Measurements from ENCODE around the gene TUB.

The TUB gene

GRCh38 chr11:8097062-8097461 lies 16.1 kb downstream of the TUB start:
- H3K27ac Mint-ChIP-seq, result no peak overlapping the region
- H3K4me3 Mint-ChIP-seq, result no peak overlapping the region
- H3K4me1 Mint-ChIP-seq (ENCODE audit: low read depth), result no peaks in the 10 kb centered on the region
- H3K27me3 Mint-ChIP-seq, result no peaks in the 10 kb centered on the region
- H3K36me3 Mint-ChIP-seq (ENCODE audit: low read depth), result no peaks in the 10 kb centered on the region
- H3K9me3 Mint-ChIP-seq, result no peaks in the 10 kb centered on the region
- intact Hi-C loops (cut with micrococcal nuclease), result loop anchor here (10.0 kb wide), 2 partner anchors 202 to 1002 kb away; no protein-coding TSS in a partner anchor

- intact Hi-C loops (cut with micrococcal nuclease), result loop anchor here (10.0 kb wide), 2 partner anchors 203 to 1003 kb away; no protein-coding TSS in a partner anchor
- Mint-ChIP-seq H3K27me3 (no peaks in the 10 kb centered on the region), H3K4me3 (no peak overlapping the region), H3K36me3 (ENCODE audit: low read depth) (no peaks in the 10 kb centered on the region), H3K9me3 (no peaks in the 10 kb centered on the region), H3K27ac (no peak overlapping the region), H3K4me1 (ENCODE audit: low read depth) (no peaks in the 10 kb centered on the region)
Observed at GRCh38 chr11:8097468-8097867, 16.5 kb downstream of the TUB start.

- Mint-ChIP-seq H3K4me3 (no peak overlapping the region), H3K4me1 (ENCODE audit: low read depth) (no peaks in the 10 kb centered on the region)
Observed at GRCh38 chr11:8097926-8098325, 16.9 kb downstream of the TUB start.

GRCh38 chr11:8098361-8098760 lies 17.4 kb downstream of the TUB start:
- H3K27me3 Mint-ChIP-seq, result no peaks in the 10 kb centered on the region
- no peak overlapping the region for H3K4me3 Mint-ChIP-seq
- no peak overlapping the region for H3K27ac Mint-ChIP-seq
- no peaks in the 10 kb centered on the region for H3K4me1 Mint-ChIP-seq (ENCODE audit: low read depth)
- intact Hi-C loops (cut with micrococcal nuclease), result loop anchor here (10.0 kb wide), 2 partner anchors 204 to 1004 kb away; no protein-coding TSS in a partner anchor
- H3K9me3 Mint-ChIP-seq, result no peaks in the 10 kb centered on the region
- no peaks in the 10 kb centered on the region for H3K36me3 Mint-ChIP-seq (ENCODE audit: low read depth)

More at GRCh38 chr11:8097926-8098325, 16.9 kb downstream of the TUB start:
- no peaks in the 10 kb centered on the region for H3K36me3 Mint-ChIP-seq (ENCODE audit: low read depth)
- no peaks in the 10 kb centered on the region for H3K27me3 Mint-ChIP-seq
- intact Hi-C loops (cut with micrococcal nuclease), result loop anchor here (10.0 kb wide), 2 partner anchors 203 to 1003 kb away; no protein-coding TSS in a partner anchor
- no peaks in the 10 kb centered on the region for H3K9me3 Mint-ChIP-seq
- H3K27ac Mint-ChIP-seq, result no peak overlapping the region

GRCh38 chr11:8098879-8099278 lies 17.9 kb downstream of the TUB start:
- Mint-ChIP-seq H3K4me3 (no peak overlapping the region), H3K4me1 (ENCODE audit: low read depth) (no peaks in the 10 kb centered on the region), H3K36me3 (ENCODE audit: low read depth) (no peaks in the 10 kb centered on the region), H3K27me3 (no peaks in the 10 kb centered on the region), H3K27ac (no peak overlapping the region), H3K9me3 (no peaks in the 10 kb centered on the region)
- intact Hi-C loops (cut with micrococcal nuclease), result loop anchor here (1.0 to 10.0 kb wide), 4 partner anchors 66 to 1004 kb away; no protein-coding TSS in a partner anchor

- no peaks in the 10 kb centered on the region for H3K4me1 Mint-ChIP-seq (ENCODE audit: low read depth)
- H3K36me3 Mint-ChIP-seq (ENCODE audit: low read depth), result no peaks in the 10 kb centered on the region
- no peak overlapping the region for H3K4me3 Mint-ChIP-seq
- no peaks in the 10 kb centered on the region for H3K9me3 Mint-ChIP-seq
- no peak overlapping the region for H3K27ac Mint-ChIP-seq
- intact Hi-C loops (cut with micrococcal nuclease), result loop anchor here (1.0 to 10.0 kb wide), 4 partner anchors 66 to 1005 kb away; no protein-coding TSS in a partner anchor
- H3K27me3 Mint-ChIP-seq, result no peaks in the 10 kb centered on the region
Observed at GRCh38 chr11:8099291-8099899, 18.4 kb downstream of the TUB start.

- no peaks in the 10 kb centered on the region for H3K36me3 Mint-ChIP-seq (ENCODE audit: low read depth)
- no peaks in the 10 kb centered on the region for H3K4me1 Mint-ChIP-seq (ENCODE audit: low read depth)
- no peaks in the 10 kb centered on the region for H3K9me3 Mint-ChIP-seq
- H3K27me3 Mint-ChIP-seq, result no peaks in the 10 kb centered on the region
- H3K4me3 Mint-ChIP-seq, result no peak overlapping the region
- no peak overlapping the region for H3K27ac Mint-ChIP-seq
- intact Hi-C loops (cut with micrococcal nuclease), result no loop called here
Observed at GRCh38 chr11:8100158-8100557, 19.1 kb downstream of the TUB start.

- Mint-ChIP-seq H3K4me3 (no peak overlapping the region), H3K9me3 (no peaks in the 10 kb centered on the region), H3K4me1 (ENCODE audit: low read depth) (no peaks in the 10 kb centered on the region), H3K27me3 (no peaks in the 10 kb centered on the region), H3K27ac (no peak overlapping the region), H3K36me3 (ENCODE audit: low read depth) (no peaks in the 10 kb centered on the region)
- intact Hi-C loops (cut with micrococcal nuclease), result no loop called here
Observed at GRCh38 chr11:8100605-8101004, 19.6 kb downstream of the TUB start.

GRCh38 chr11:8101421-8101820 lies 20.4 kb downstream of the TUB start:
- intact Hi-C loops (cut with micrococcal nuclease), result no loop called here
- Mint-ChIP-seq H3K4me1 (ENCODE audit: low read depth) (no peaks in the 10 kb centered on the region), H3K9me3 (no peaks in the 10 kb centered on the region), H3K4me3 (no peak overlapping the region), H3K36me3 (ENCODE audit: low read depth) (no peaks in the 10 kb centered on the region), H3K27me3 (no peaks in the 10 kb centered on the region), H3K27ac (no peak overlapping the region)

- Mint-ChIP-seq H3K27ac (no peak overlapping the region), H3K9me3 (no peaks in the 10 kb centered on the region), H3K4me3 (no peak overlapping the region), H3K27me3 (no peaks in the 10 kb centered on the region), H3K36me3 (ENCODE audit: low read depth) (no peaks in the 10 kb centered on the region), H3K4me1 (ENCODE audit: low read depth) (no peaks in the 10 kb centered on the region)
- intact Hi-C loops (cut with micrococcal nuclease), result no loop called here
Observed at GRCh38 chr11:8102296-8102915, 21.4 kb downstream of the TUB start.

GRCh38 chr11:8102965-8103364 lies 22.0 kb downstream of the TUB start:
- no peaks in the 10 kb centered on the region for H3K4me1 Mint-ChIP-seq (ENCODE audit: low read depth)

GRCh38 chr11:8103909-8104308 lies 22.9 kb downstream of the TUB start:
- Mint-ChIP-seq H3K27me3 (no peaks in the 10 kb centered on the region), H3K4me3 (no peak overlapping the region), H3K4me1 (ENCODE audit: low read depth) (no peaks in the 10 kb centered on the region), H3K27ac (no peak overlapping the region), H3K36me3 (ENCODE audit: low read depth) (no peaks in the 10 kb centered on the region), H3K9me3 (no peaks in the 10 kb centered on the region)
- intact Hi-C loops (cut with micrococcal nuclease), result no loop called here

More at GRCh38 chr11:8102965-8103364, 22.0 kb downstream of the TUB start:
- Mint-ChIP-seq H3K9me3 (no peaks in the 10 kb centered on the region), H3K27me3 (no peaks in the 10 kb centered on the region), H3K27ac (no peak overlapping the region), H3K36me3 (ENCODE audit: low read depth) (no peaks in the 10 kb centered on the region), H3K4me3 (no peak overlapping the region)
- intact Hi-C loops (cut with micrococcal nuclease), result no loop called here

GRCh38 chr11:8105133-8105532 lies 24.1 kb downstream of the TUB start:
- Mint-ChIP-seq H3K4me1 (ENCODE audit: low read depth) (no peaks in the 10 kb centered on the region), H3K36me3 (ENCODE audit: low read depth) (no peaks in the 10 kb centered on the region), H3K27ac (no peak overlapping the region), H3K27me3 (no peaks in the 10 kb centered on the region), H3K9me3 (no peaks in the 10 kb centered on the region), H3K4me3 (no peak overlapping the region)
- intact Hi-C loops (cut with micrococcal nuclease), result no loop called here

- H3K27ac Mint-ChIP-seq, result no peak overlapping the region
- no peaks in the 10 kb centered on the region for H3K9me3 Mint-ChIP-seq
- H3K36me3 Mint-ChIP-seq (ENCODE audit: low read depth), result no peaks in the 10 kb centered on the region
- intact Hi-C loops (cut with micrococcal nuclease), result no loop called here
- no peaks in the 10 kb centered on the region for H3K27me3 Mint-ChIP-seq
- H3K4me3 Mint-ChIP-seq, result no peak overlapping the region
- H3K4me1 Mint-ChIP-seq (ENCODE audit: low read depth), result no peaks in the 10 kb centered on the region
Observed at GRCh38 chr11:8105666-8106065, 24.7 kb downstream of the TUB start.

Data from dendritic cell treated with granulocyte-macrophage colony-stimulating factor and Interleukin-4, amounts not matched to agents 40 ng/mL and 50 ng/mL, for 4 days (primary cell).